Measurements from ENCODE around the gene MAP3K20. TPM values are rescaled to one million over a fixed set of nuclear protein-coding genes. Genes with fewer than 3 reads are reported as not detected.

MAP3K20 gene
- total and polyA plus RNA-seq, 10 donors = 3.2 to 24.1 (median 14.6) TPM

- H3K9me3 ChIP-seq = no peaks in the 10 kb centered on the region
- WGBS, 5 donors = 86 to 97% (median 92%) methylated on average over 4 of the region's 4 CpGs
- H3K27me3 ChIP-seq (replicated peaks in 1 of 7) = no peaks in the 10 kb centered on the region
- intact Hi-C loops (cut with DNase I; ENCODE audit: low total_unique reads) = no loop called here
- H3K4me1 ChIP-seq = no peaks in the 10 kb centered on the region
- no peak overlapping the region for H3K4me3 ChIP-seq
- H3K36me3 ChIP-seq = peaks cover 0 to 13% (median 0%) of the 10 kb centered on the region in 6 donors
- no peak for DNase-seq
- no peak for TF ChIP-seq POLR2A (IDR thresholded peaks at IDR 0.05)
- TF ChIP-seq CTCF (IDR thresholded peaks at IDR 0.05 in 8 of 11, conservative IDR thresholded peaks at IDR 0.05 in 3 of 11) = no peak
- no peak for TF ChIP-seq POLR2AphosphoS5 (IDR thresholded peaks at IDR 0.05)
- H3K27ac ChIP-seq = no peak overlapping the region
These were observed 12.3 kb downstream of the MAP3K20 start for GRCh38 chr2:173087793-173088496.

GRCh38 chr2:173090276-173090877 lies 14.7 kb downstream of the MAP3K20 start:
- Histone ChIP-seq H3K9me3 (no peaks in the 10 kb centered on the region), H3K27me3 (replicated peaks in 1 of 7) (no peaks in the 10 kb centered on the region), H3K36me3 (peaks cover 0 to 13% (median 0%) of the 10 kb centered on the region in 6 donors), H3K4me1 (no peaks in the 10 kb centered on the region), H3K4me3 (no peak overlapping the region), H3K27ac (no peak overlapping the region)
- WGBS, 5 donors = 71 to 85% (median 76%) methylated on average over 11 of the region's 11 CpGs
- DNase-seq = no peak
- TF ChIP-seq POLR2AphosphoS5 (IDR thresholded peaks at IDR 0.05) = no peak
- TF ChIP-seq POLR2A (IDR thresholded peaks at IDR 0.05) = no peak
- no peak for TF ChIP-seq CTCF (IDR thresholded peaks at IDR 0.05 in 8 of 11, conservative IDR thresholded peaks at IDR 0.05 in 3 of 11)
- intact Hi-C loops (cut with DNase I; ENCODE audit: low total_unique reads) = no loop called here

GRCh38 chr2:173090973-173091660 lies 15.5 kb downstream of the MAP3K20 start:
- no peak for DNase-seq
- TF ChIP-seq POLR2A (IDR thresholded peaks at IDR 0.05) (no peak), POLR2AphosphoS5 (IDR thresholded peaks at IDR 0.05) (no peak), CTCF (IDR thresholded peaks at IDR 0.05 in 8 of 11, conservative IDR thresholded peaks at IDR 0.05 in 3 of 11) (no peak)
- intact Hi-C loops (cut with DNase I; ENCODE audit: low total_unique reads) = no loop called here
- H3K4me3 ChIP-seq = no peak overlapping the region
- peaks cover 0 to 13% (median 0%) of the 10 kb centered on the region in 6 donors for H3K36me3 ChIP-seq
- H3K9me3 ChIP-seq = no peaks in the 10 kb centered on the region
- WGBS, 5 donors = 72 to 89% (median 84%) methylated on average over 10 of the region's 10 CpGs
- no peaks in the 10 kb centered on the region for H3K4me1 ChIP-seq
- no peaks in the 10 kb centered on the region for H3K27me3 ChIP-seq (replicated peaks in 1 of 7)
- no peak overlapping the region for H3K27ac ChIP-seq

- no peaks in the 10 kb centered on the region for H3K4me1 ChIP-seq
- intact Hi-C loops (cut with DNase I; ENCODE audit: low total_unique reads) = no loop called here
- peaks cover 0 to 19% (median 0%) of the 10 kb centered on the region in 6 donors for H3K36me3 ChIP-seq
- H3K4me3 ChIP-seq = no peak overlapping the region
- no peak for TF ChIP-seq POLR2A (IDR thresholded peaks at IDR 0.05)
- no peak for TF ChIP-seq POLR2AphosphoS5 (IDR thresholded peaks at IDR 0.05)
- no peak for TF ChIP-seq CTCF (IDR thresholded peaks at IDR 0.05 in 8 of 11, conservative IDR thresholded peaks at IDR 0.05 in 3 of 11)
- no peak for DNase-seq
- no peak overlapping the region for H3K27ac ChIP-seq
- H3K9me3 ChIP-seq = no peaks in the 10 kb centered on the region
- WGBS, 5 donors = 93 to 99% (median 97%) methylated on average over 4 of the region's 4 CpGs
- no peaks in the 10 kb centered on the region for H3K27me3 ChIP-seq (replicated peaks in 1 of 7)
These were observed 16.3 kb downstream of the MAP3K20 start for GRCh38 chr2:173091910-173092309.
